WTC11 (cell line): Measurements from ENCODE around the gene MAST4. TPM values are rescaled to one million over a fixed set of nuclear protein-coding genes. Genes with fewer than 3 reads are reported as not detected.

ENCODE experiments used
- ATAC-seq: fragments of 200-7000 bp; cut with Tn5 transposase; 2 replicates; pipeline ENCODE4 v1.10.0; 2021; ENCODE audit warnings: mild to moderate bottlenecking, moderate library complexity
- CTCF ChIA-PET: fragments of 300-600 bp; sonication (Branson Sonifier 250); formaldehyde crosslinking; loops from one replicate; lab custom pipeline; 2021; ENCODE audit warnings: antibody characterized with exemption; lab: Charles Lee
- POLR2A ChIA-PET: fragments of 350-600 bp; sonication (Branson Sonifier 250); formaldehyde crosslinking; loops from one replicate; lab custom pipeline; 2021; ENCODE audit warnings: antibody characterized with exemption; lab: Charles Lee
- DNase-seq: peaks from one replicate; pipeline ENCODE4 v3.0.0; 2021; ENCODE audit warnings: low spot score
- H3K27ac Mint-ChIP-seq: 2 replicates; pipeline ENCODE4 v1.8.0; 2021; ENCODE audit warnings: mixed read lengths
- H3K27me3 Mint-ChIP-seq: 2 replicates; pipeline ENCODE4 v1.8.0; 2021; ENCODE audit warnings: low read depth, mild to moderate bottlenecking, moderate library complexity, mixed read lengths
- H3K36me3 Mint-ChIP-seq: 2 replicates; pipeline ENCODE4 v1.8.0; 2021; ENCODE audit warnings: mixed read lengths
- H3K4me1 Mint-ChIP-seq: 2 replicates; pipeline ENCODE4 v1.8.0; 2022; ENCODE audit warnings: mixed read lengths
- H3K4me3 Mint-ChIP-seq: 2 replicates; pipeline ENCODE4 v1.8.0; 2021; ENCODE audit warnings: mild to moderate bottlenecking, moderate library complexity, mixed read lengths
- H3K9me3 Mint-ChIP-seq: 2 replicates; pipeline ENCODE4 v1.8.0; 2021; ENCODE audit warnings: mixed read lengths
- CBFB ChIP-seq: sonication (generic); formaldehyde crosslinking; IDR thresholded peaks from 2 replicates; pipeline ENCODE4 v1.8.1; 2022; ENCODE audit warnings: mild to moderate bottlenecking, low read depth, missing genetic modification reagents
- CREM ChIP-seq: sonication (generic); formaldehyde crosslinking; IDR thresholded peaks from 2 replicates; pipeline ENCODE4 v1.8.1; 2022; ENCODE audit warnings: mild to moderate bottlenecking, missing genetic modification reagents, moderate library complexity
- ELF4 ChIP-seq: sonication (generic); formaldehyde crosslinking; IDR thresholded peaks from 2 replicates; pipeline ENCODE4 v1.8.1; 2022; ENCODE audit warnings: low read depth, mild to moderate bottlenecking, moderate library complexity, missing genetic modification reagents
- ETV6 ChIP-seq: sonication (generic); formaldehyde crosslinking; IDR thresholded peaks from 2 replicates; pipeline ENCODE4 v1.8.1; 2022; ENCODE audit warnings: mild to moderate bottlenecking, missing genetic modification reagents
- GRHL2 ChIP-seq: fragments of 250-450 bp; sonication (Bioruptor Pico); IDR thresholded peaks from 2 replicates; pipeline ENCODE4 v1.8.0; 2022; ENCODE audit warnings: mild to moderate bottlenecking, moderate library complexity; ENCODE audit not compliant: insufficient replicate concordance, severe bottlenecking
- NFYB ChIP-seq: sonication (generic); formaldehyde crosslinking; conservative IDR thresholded peaks from 2 replicates; pipeline ENCODE4 v1.8.0; 2022; ENCODE audit warnings: low read depth, missing genetic modification reagents
- SOX15 ChIP-seq: fragments of 250-450 bp; sonication (Bioruptor Pico); IDR thresholded peaks from 2 replicates; pipeline ENCODE4 v1.9.0; 2021; ENCODE audit warnings: mild to moderate bottlenecking
- SP1 ChIP-seq: sonication (generic); formaldehyde crosslinking; conservative IDR thresholded peaks from 2 replicates; pipeline ENCODE4 v1.8.1; 2022; ENCODE audit warnings: missing genetic modification reagents
- TCF7 ChIP-seq: sonication (generic); formaldehyde crosslinking; IDR thresholded peaks from 2 replicates; pipeline ENCODE4 v1.8.0; 2022; ENCODE audit warnings: mild to moderate bottlenecking, low read depth, missing genetic modification reagents, moderate library complexity
- ZNF219 ChIP-seq: sonication (generic); formaldehyde crosslinking; IDR thresholded peaks from 2 replicates; pipeline ENCODE4 v1.8.0; 2023; ENCODE audit warnings: missing genetic modification reagents, mild to moderate bottlenecking, borderline replicate concordance
- ZNF317 ChIP-seq: sonication (generic); formaldehyde crosslinking; IDR thresholded peaks from 2 replicates; pipeline ENCODE4 v1.8.1; 2023; ENCODE audit warnings: low read depth, mild to moderate bottlenecking, moderate library complexity, missing genetic modification reagents, borderline replicate concordance
- total RNA-seq: library from RNA; stranded (reverse); gene quantifications from 3 replicates; pipeline ENCODE4 v1.2.3, GENCODE V29; 2021
- TF ChIP-seq, protein P1 (sequence below): sonication (generic); formaldehyde crosslinking; IDR thresholded peaks from 2 replicates; pipeline ENCODE4 v1.8.1; 2023; ENCODE audit warnings: mild to moderate bottlenecking, missing genetic modification reagents
- TF ChIP-seq, protein P2 (sequence below): sonication (generic); formaldehyde crosslinking; conservative IDR thresholded peaks from 2 replicates; pipeline ENCODE4 v1.8.1; 2022; ENCODE audit warnings: mild to moderate bottlenecking, missing genetic modification reagents
- TF ChIP-seq, protein P3 (sequence below): fragments of 250-450 bp; sonication (Bioruptor Pico); IDR thresholded peaks from 2 replicates; pipeline ENCODE4 v1.9.0; 2021; ENCODE audit warnings: mild to moderate bottlenecking
- TF ChIP-seq, protein P4 (sequence below): fragments of 250-450 bp; sonication (Bioruptor Pico); IDR thresholded peaks from 2 replicates; pipeline ENCODE4 v1.8.0; 2021; ENCODE audit warnings: mild to moderate bottlenecking
- TF ChIP-seq, protein P5 (sequence below): sonication (generic); formaldehyde crosslinking; conservative IDR thresholded peaks from 2 replicates; pipeline ENCODE4 v1.8.1; 2023; ENCODE audit warnings: mild to moderate bottlenecking, low read depth, missing genetic modification reagents, moderate library complexity
- TF ChIP-seq, protein P6 (sequence below): fragments of 250-450 bp; sonication (Bioruptor Pico); conservative IDR thresholded peaks from 2 replicates; pipeline ENCODE4 v1.9.0; 2021; ENCODE audit warnings: mild to moderate bottlenecking
- TF ChIP-seq, protein P7 (sequence below): sonication (generic); formaldehyde crosslinking; IDR thresholded peaks from 2 replicates; pipeline ENCODE4 v1.8.0; 2022; ENCODE audit warnings: missing genetic modification reagents
- TF ChIP-seq, protein P8 (sequence below): fragments of 250-450 bp; sonication (Bioruptor Pico); IDR thresholded peaks from 2 replicates; pipeline ENCODE4 v1.9.0; 2021; ENCODE audit warnings: moderate library complexity, mild to moderate bottlenecking, inconsistent platforms, borderline replicate concordance
- TF ChIP-seq, protein P9 (sequence below): fragments of 250-450 bp; sonication (Bioruptor Pico); IDR thresholded peaks from 2 replicates; pipeline ENCODE4 v2.1.2; 2022; ENCODE audit warnings: mild to moderate bottlenecking, moderate library complexity
- TF ChIP-seq, protein P10 (sequence below): sonication (generic); formaldehyde crosslinking; IDR thresholded peaks from 2 replicates; pipeline ENCODE4 v1.8.0; 2022; ENCODE audit warnings: mild to moderate bottlenecking, missing genetic modification reagents

Gene MAST4
- total RNA-seq, 1 experiment from 2014 or later, result 8.0 TPM

DNA sequence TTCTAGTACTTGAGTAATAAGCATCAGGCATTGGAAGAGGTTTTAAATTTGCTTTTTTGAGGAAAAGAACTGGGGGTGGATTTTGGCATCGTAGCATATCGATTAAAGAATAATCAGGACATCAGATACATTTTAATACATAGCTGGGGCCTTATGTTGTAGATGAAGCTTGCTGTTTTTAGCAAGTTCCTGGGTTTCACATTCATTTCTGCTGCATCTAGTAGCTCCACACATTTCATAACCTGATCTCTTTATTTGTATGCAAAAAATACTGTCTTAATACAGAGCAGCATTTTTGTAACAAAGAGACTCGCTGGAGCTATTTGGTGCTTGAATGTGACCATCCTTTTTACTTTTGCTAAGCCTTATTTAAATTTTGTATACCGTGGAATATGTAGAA is 571.9 kb downstream of the MAST4 start:
- ChIA-PET POLR2A (no interaction called here), CTCF (interaction anchor here (1.2 to 3.1 kb wide), 4 partner anchors 18 to 354 kb away, joined by 3 to 49 read pairs (median 6); no protein-coding TSS in a partner anchor)
- H3K4me3 Mint-ChIP-seq, result no peak overlapping the region
- DNase-seq (no peak), ATAC-seq (no peak)
- H3K36me3 Mint-ChIP-seq, result no peaks in the 10 kb centered on the region; the same call in 1 of the 2 replicates
- TF ChIP-seq NFYB (CRISPR knock-in tag) (no peak), TCF7 (no peak), SOX15 (CRISPR knock-in tag) (no peak), GRHL2 (CRISPR knock-in tag) (no peak), SP1 (CRISPR knock-in tag) (no peak)
- TF ChIP-seq, protein P1, sequence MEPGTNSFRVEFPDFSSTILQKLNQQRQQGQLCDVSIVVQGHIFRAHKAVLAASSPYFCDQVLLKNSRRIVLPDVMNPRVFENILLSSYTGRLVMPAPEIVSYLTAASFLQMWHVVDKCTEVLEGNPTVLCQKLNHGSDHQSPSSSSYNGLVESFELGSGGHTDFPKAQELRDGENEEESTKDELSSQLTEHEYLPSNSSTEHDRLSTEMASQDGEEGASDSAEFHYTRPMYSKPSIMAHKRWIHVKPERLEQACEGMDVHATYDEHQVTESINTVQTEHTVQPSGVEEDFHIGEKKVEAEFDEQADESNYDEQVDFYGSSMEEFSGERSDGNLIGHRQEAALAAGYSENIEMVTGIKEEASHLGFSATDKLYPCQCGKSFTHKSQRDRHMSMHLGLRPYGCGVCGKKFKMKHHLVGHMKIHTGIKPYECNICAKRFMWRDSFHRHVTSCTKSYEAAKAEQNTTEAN, result no peak
- TF ChIP-seq, protein P2, sequence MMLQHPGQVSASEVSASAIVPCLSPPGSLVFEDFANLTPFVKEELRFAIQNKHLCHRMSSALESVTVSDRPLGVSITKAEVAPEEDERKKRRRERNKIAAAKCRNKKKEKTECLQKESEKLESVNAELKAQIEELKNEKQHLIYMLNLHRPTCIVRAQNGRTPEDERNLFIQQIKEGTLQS (CRISPR knock-in tag), result no peak
- TF ChIP-seq, protein P3, sequence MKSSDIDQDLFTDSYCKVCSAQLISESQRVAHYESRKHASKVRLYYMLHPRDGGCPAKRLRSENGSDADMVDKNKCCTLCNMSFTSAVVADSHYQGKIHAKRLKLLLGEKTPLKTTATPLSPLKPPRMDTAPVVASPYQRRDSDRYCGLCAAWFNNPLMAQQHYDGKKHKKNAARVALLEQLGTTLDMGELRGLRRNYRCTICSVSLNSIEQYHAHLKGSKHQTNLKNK (CRISPR knock-in tag), result no peak
- H3K9me3 Mint-ChIP-seq, result no peaks in the 10 kb centered on the region
- H3K27ac Mint-ChIP-seq, result no peak overlapping the region
- peaks cover 21% of the 10 kb centered on the region for H3K4me1 Mint-ChIP-seq
- no peaks in the 10 kb centered on the region for H3K27me3 Mint-ChIP-seq

DNA sequence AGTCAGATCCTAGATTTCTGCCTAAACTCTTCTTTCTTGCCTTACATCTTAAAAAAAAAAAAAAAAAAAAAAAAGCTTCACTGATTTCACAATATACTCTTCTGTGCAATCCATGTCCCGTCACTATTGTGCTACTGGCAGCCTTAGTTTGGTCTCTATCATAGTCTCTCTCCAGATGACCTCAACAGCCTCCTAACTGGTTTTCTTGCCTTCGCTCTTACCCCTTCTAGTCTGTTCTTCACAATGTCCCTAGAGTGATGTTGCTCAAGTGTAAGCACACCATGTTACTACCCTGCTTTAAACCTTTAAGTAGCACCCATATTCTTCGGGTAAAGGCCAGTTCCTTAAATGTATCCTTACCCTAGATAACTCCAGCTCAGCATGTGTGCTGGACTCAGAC is 574.6 kb downstream of the MAST4 start:
- Mint-ChIP-seq H3K9me3 (no peaks in the 10 kb centered on the region; the same call in 1 of the 2 replicates), H3K4me1 (peaks cover 15% of the 10 kb centered on the region), H3K27ac (no peak overlapping the region), H3K27me3 (no peaks in the 10 kb centered on the region), H3K4me3 (no peak overlapping the region), H3K36me3 (no peaks in the 10 kb centered on the region)
- POLR2A ChIA-PET, result no interaction called here
- CTCF ChIA-PET, result no interaction called here
- ATAC-seq (no peak), DNase-seq (no peak)
- TF ChIP-seq, protein P4, sequence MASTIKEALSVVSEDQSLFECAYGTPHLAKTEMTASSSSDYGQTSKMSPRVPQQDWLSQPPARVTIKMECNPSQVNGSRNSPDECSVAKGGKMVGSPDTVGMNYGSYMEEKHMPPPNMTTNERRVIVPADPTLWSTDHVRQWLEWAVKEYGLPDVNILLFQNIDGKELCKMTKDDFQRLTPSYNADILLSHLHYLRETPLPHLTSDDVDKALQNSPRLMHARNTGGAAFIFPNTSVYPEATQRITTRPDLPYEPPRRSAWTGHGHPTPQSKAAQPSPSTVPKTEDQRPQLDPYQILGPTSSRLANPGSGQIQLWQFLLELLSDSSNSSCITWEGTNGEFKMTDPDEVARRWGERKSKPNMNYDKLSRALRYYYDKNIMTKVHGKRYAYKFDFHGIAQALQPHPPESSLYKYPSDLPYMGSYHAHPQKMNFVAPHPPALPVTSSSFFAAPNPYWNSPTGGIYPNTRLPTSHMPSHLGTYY, result no peak
- TF ChIP-seq CBFB (CRISPR knock-in tag) (no peak), CREM (CRISPR knock-in tag) (no peak), ZNF219 (no peak), ETV6 (CRISPR knock-in tag) (no peak), ELF4 (no peak), ZNF317 (CRISPR knock-in tag) (no peak)
- TF ChIP-seq, protein P5, sequence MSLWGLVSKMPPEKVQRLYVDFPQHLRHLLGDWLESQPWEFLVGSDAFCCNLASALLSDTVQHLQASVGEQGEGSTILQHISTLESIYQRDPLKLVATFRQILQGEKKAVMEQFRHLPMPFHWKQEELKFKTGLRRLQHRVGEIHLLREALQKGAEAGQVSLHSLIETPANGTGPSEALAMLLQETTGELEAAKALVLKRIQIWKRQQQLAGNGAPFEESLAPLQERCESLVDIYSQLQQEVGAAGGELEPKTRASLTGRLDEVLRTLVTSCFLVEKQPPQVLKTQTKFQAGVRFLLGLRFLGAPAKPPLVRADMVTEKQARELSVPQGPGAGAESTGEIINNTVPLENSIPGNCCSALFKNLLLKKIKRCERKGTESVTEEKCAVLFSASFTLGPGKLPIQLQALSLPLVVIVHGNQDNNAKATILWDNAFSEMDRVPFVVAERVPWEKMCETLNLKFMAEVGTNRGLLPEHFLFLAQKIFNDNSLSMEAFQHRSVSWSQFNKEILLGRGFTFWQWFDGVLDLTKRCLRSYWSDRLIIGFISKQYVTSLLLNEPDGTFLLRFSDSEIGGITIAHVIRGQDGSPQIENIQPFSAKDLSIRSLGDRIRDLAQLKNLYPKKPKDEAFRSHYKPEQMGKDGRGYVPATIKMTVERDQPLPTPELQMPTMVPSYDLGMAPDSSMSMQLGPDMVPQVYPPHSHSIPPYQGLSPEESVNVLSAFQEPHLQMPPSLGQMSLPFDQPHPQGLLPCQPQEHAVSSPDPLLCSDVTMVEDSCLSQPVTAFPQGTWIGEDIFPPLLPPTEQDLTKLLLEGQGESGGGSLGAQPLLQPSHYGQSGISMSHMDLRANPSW, result no peak
- TF ChIP-seq, protein P6, sequence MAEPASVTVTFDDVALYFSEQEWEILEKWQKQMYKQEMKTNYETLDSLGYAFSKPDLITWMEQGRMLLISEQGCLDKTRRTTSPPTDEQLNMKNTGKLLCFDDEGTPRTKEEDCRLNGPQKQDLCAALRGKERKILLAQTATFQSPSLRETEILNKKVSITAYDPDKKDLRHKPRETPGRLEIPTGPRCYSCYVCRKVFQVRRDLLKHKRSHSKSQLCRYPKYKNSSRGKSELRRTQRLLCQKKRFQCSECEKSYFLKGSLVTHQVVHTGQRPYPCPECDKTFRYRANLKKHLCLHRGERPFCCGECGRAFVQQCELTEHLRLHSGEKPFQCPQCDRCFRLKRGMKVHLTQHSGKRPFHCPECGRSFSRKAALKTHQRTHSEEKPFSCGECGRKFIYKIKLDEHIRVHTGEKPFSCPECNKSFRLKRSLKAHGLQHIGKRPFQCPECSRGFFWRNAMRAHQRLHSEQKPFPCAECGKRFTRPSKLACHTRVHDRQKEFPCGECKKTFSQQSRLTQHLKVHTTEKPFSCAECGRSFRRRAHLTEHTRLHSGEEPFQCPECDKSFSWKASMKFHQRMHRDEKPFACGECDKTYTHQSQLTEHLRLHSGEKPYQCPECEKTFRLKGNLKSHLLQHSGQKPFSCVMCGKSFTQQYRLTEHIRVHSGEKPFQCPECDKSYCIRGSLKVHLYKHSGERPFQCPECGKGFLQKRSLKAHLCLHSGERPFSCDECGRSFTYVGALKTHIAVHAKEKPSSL (CRISPR knock-in tag), result no peak
- TF ChIP-seq, protein P7, sequence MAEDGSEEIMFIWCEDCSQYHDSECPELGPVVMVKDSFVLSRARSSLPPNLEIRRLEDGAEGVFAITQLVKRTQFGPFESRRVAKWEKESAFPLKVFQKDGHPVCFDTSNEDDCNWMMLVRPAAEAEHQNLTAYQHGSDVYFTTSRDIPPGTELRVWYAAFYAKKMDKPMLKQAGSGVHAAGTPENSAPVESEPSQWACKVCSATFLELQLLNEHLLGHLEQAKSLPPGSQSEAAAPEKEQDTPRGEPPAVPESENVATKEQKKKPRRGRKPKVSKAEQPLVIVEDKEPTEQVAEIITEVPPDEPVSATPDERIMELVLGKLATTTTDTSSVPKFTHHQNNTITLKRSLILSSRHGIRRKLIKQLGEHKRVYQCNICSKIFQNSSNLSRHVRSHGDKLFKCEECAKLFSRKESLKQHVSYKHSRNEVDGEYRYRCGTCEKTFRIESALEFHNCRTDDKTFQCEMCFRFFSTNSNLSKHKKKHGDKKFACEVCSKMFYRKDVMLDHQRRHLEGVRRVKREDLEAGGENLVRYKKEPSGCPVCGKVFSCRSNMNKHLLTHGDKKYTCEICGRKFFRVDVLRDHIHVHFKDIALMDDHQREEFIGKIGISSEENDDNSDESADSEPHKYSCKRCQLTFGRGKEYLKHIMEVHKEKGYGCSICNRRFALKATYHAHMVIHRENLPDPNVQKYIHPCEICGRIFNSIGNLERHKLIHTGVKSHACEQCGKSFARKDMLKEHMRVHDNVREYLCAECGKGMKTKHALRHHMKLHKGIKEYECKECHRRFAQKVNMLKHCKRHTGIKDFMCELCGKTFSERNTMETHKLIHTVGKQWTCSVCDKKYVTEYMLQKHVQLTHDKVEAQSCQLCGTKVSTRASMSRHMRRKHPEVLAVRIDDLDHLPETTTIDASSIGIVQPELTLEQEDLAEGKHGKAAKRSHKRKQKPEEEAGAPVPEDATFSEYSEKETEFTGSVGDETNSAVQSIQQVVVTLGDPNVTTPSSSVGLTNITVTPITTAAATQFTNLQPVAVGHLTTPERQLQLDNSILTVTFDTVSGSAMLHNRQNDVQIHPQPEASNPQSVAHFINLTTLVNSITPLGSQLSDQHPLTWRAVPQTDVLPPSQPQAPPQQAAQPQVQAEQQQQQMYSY, result no peak
- TF ChIP-seq, protein P8, sequence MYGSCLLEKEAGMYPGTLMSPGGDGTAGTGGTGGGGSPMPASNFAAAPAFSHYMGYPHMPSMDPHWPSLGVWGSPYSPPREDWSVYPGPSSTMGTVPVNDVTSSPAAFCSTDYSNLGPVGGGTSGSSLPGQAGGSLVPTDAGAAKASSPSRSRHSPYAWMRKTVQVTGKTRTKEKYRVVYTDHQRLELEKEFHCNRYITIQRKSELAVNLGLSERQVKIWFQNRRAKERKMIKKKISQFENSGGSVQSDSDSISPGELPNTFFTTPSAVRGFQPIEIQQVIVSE (CRISPR knock-in tag), result no peak
- TF ChIP-seq, protein P9, sequence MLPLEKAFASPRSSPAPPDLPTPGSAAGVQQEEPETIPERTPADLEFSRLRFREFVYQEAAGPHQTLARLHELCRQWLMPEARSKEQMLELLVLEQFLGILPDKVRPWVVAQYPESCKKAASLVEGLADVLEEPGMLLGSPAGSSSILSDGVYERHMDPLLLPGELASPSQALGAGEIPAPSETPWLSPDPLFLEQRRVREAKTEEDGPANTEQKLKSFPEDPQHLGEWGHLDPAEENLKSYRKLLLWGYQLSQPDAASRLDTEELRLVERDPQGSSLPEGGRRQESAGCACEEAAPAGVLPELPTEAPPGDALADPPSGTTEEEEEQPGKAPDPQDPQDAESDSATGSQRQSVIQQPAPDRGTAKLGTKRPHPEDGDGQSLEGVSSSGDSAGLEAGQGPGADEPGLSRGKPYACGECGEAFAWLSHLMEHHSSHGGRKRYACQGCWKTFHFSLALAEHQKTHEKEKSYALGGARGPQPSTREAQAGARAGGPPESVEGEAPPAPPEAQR, result no peak
- TF ChIP-seq, protein P10, sequence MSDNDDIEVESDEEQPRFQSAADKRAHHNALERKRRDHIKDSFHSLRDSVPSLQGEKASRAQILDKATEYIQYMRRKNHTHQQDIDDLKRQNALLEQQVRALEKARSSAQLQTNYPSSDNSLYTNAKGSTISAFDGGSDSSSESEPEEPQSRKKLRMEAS (CRISPR knock-in tag), result no peak
